Measurements from ENCODE around the gene ZBTB17.

Gene ZBTB17

DNA sequence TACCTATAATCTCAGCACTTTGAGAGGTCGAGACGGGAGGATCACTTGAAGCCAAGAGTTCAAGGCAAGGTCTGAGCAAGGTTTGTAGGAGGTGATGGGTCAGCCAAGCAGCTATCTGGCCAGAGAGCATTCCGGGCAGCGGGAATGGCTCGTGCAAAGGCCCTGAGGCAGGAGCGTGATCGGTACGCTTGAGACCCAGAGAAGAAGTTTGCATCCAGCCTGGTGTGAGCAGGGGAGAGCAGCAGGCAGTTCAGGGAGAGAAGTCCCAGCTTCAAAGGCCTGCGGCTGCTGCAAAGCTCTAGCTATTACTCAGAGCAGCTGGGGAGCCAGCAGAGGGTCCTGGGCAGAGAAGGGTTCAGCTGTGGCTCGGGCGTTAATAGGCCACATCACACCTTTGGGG, 23.0 kb upstream of the ZBTB17 start:
- DNase-seq (ENCODE audit: low spot score): no peak
- TF ChIP-seq, protein P1, sequence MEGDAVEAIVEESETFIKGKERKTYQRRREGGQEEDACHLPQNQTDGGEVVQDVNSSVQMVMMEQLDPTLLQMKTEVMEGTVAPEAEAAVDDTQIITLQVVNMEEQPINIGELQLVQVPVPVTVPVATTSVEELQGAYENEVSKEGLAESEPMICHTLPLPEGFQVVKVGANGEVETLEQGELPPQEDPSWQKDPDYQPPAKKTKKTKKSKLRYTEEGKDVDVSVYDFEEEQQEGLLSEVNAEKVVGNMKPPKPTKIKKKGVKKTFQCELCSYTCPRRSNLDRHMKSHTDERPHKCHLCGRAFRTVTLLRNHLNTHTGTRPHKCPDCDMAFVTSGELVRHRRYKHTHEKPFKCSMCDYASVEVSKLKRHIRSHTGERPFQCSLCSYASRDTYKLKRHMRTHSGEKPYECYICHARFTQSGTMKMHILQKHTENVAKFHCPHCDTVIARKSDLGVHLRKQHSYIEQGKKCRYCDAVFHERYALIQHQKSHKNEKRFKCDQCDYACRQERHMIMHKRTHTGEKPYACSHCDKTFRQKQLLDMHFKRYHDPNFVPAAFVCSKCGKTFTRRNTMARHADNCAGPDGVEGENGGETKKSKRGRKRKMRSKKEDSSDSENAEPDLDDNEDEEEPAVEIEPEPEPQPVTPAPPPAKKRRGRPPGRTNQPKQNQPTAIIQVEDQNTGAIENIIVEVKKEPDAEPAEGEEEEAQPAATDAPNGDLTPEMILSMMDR (IDR thresholded peaks at IDR 0.05; ENCODE audit: extremely low read depth, missing control alignments): no peak

DNA sequence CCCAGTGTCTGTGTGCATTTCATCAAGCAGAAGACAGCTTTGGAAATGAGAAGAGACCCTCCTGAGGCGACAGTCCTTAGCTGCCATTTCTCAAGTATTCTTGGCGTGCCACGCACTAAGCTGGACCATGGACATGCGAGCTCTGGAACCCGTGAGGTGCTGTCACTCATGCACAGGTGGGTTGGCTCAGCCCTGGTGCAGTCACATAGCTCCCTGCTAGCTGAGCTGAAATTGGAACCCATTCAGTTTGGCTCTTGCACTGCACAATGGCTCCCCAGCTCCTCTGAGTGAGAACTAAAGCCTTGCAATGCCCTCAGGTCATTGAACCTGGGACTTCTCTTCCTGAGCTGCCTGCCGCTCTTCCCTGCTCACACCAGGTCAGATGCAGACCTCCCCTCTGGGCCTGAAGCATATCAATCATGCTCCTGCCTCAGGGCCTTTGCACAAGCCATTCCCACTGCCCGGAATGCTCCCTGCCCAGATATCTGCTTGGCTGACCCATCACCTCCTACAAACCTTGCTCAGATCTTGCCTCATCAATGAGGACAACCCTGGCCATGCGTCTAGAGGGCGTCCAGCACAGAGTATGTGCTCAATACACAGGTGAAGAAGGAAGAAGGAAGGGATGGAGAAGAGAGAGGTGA, 21.9 kb upstream of the ZBTB17 start:
- TF ChIP-seq, protein P1 (IDR thresholded peaks at IDR 0.05; ENCODE audit: extremely low read depth, missing control alignments): no peak
- DNase-seq (ENCODE audit: low spot score): no peak

DNA sequence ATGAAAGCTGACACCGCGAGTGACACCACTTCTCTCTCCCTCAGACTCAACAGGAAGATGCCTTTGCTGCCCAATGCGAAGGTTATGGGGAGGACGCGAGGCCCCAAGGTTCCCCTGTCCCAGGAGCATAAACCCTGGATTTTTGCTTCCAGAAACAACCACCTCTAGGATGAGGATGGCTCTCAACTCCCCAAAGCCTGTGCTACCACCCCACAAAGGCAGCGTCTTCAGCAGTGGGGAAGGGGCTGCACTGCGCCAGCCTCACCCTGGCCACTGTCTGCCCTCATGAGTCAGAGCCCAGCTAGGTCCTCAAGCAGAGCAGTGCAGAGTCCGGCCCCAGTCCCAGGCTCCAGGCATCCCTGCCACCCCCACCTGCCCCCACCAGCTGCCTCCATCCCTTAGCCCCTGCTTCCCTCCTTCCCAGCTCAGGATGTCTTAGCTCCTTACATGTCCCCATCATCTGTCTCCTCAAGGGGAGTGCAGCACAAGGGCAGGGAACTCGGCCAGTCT, 21.2 kb upstream of the ZBTB17 start:
- TF ChIP-seq, protein P1 (IDR thresholded peaks at IDR 0.05; ENCODE audit: extremely low read depth, missing control alignments): no peak

DNA sequence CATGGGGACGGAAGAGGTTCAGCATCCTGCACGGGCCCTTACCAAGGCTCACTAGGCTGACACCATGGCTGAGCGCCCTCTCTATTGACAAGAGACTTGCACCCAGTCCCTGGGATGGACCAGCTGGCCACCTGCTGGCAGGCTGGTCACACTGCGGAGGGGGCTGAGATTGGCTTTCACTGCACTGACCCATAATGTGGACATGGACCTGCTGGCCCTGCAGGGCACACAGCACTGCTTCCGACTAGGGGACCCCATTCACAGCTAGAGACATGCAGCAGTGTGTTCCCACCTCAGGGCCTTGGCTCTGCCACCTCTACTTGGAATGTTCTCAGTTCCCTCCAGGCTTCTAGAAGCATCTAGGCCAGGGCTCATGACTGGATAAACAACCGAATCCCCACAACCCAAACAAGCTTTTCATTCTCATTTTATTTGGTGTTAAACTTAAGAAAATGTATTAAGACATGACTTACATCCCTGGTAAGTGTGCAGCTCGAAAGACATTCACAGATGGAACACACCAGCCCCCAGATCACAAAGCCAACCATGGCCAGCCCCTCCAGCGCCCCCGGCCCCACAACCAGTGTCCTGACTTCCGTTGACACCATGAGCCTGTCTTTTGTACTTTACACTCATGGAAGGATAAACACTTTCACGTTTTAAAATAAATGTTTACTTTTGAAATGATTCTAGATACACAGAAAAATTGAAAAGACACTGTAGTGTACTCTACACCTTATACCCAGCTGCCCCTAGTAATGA, 18.9 kb upstream of the ZBTB17 start:
- TF ChIP-seq, protein P1 (IDR thresholded peaks at IDR 0.05; ENCODE audit: extremely low read depth, missing control alignments): peak; percentile 77
- peak; percentile 69 for DNase-seq (ENCODE audit: low spot score)

More for the DNA sequence above, 21.2 kb upstream of the ZBTB17 start:
- no peak for DNase-seq (ENCODE audit: low spot score)

DNA sequence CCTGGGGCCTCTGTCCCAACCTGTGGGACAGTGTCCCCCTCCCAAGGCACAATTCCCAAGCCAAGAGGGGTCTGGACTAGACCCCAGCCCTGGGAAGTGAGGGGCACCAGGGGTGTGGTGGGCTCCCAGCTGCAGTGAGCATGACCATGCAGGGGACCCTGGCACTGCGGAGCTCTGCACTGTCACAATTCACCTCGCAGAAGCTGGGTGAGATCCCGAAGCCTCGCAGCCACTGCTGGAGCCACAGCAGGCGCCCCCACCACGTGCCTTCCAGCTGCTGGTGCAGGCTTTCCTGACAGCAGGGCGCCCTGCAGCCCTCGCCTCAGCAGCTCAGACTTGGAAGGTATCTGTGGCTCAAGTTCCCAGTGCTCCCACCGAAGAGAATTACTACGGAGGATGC, 18.2 kb upstream of the ZBTB17 start:
- no peak for DNase-seq (ENCODE audit: low spot score)
- TF ChIP-seq, protein P1 (IDR thresholded peaks at IDR 0.05; ENCODE audit: extremely low read depth, missing control alignments): no peak

DNA sequence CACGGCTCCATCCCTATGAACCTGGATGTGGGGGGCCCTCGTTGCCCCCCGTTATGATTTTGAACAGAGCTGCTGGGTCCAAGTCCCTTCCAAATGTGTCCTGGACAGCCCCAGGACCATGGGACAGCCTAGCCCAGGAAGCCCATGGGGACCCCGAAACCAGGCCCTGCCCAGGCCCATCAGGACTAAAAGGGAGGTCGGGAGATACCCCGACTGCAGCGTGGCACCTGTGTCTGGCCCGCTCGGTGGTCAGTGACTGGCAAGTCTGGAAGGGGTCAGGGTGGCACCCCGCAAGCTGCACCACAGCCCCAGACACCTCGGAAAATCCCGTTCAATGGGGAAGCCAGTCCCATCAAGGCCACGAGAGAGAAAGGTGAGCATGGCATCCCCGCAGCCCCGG, 17.8 kb upstream of the ZBTB17 start:
- no peak for DNase-seq (ENCODE audit: low spot score)
- TF ChIP-seq, protein P1 (IDR thresholded peaks at IDR 0.05; ENCODE audit: extremely low read depth, missing control alignments): no peak
